ENCODE results near the gene KLHDC3. TPM values are rescaled to one million over a fixed set of nuclear protein-coding genes. Genes with fewer than 3 reads are reported as not detected.

The KLHDC3 gene
- total and polyA plus RNA-seq, 9 of the 15 experiments (the other 6 are each of a cell fraction or from before 2014, with no cell fraction given), result 4.5 to 171 (median 107) TPM

DNA sequence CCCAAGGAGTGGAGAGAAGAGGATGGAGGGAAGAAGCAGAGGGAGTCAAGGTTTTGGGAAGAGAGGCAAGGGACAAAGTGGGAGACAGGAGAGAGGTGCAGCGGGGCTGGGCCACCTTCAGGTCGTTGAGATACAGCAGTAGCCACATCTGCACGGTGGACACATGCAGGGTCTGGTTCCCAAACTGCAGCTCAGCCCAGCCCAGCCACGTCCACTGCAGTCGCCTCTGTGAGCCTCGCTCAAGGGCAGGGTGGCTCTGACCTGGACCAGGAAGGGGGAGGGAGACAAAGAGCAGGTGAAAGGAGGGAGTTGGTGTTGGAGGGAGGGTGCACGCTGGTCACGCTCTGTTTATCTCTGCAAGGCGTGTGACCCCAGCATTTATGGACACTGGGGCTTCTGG, 24.7 kb downstream of the KLHDC3 start:
- no peaks in the 10 kb centered on the region for H3K27me3 ChIP-seq (ENCODE audit: control insufficient read depth in 2 of 2, insufficient read depth in 2 of 2, low read length in 2 of 2)
- intact Hi-C loops (cut with micrococcal nuclease), result no loop called here
- CTCF ChIA-PET (ENCODE audit: low intra/inter-chr PET ratio), result no interaction called here
- TF ChIP-seq, protein P1, sequence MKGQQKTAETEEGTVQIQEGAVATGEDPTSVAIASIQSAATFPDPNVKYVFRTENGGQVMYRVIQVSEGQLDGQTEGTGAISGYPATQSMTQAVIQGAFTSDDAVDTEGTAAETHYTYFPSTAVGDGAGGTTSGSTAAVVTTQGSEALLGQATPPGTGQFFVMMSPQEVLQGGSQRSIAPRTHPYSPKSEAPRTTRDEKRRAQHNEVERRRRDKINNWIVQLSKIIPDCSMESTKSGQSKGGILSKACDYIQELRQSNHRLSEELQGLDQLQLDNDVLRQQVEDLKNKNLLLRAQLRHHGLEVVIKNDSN (CRISPR knock-in tag; IDR thresholded peaks at IDR 0.05), result no peak
- TF ChIP-seq POLR2A (conservative IDR thresholded peaks at IDR 0.05) (0 out of 2 replicates have a peak, but pooled peaks have one; percentile 40), NCOA4 (IDR thresholded peaks at IDR 0.05; ENCODE audit: partially characterized antibody) (no peak), HDAC2 (IDR thresholded peaks at IDR 0.05) (no peak), SUPT5H (IDR thresholded peaks at IDR 0.05) (0 out of 2 replicates have a peak, but pooled peaks have one; percentile 31), RBFOX2 (IDR thresholded peaks at IDR 0.05; ENCODE audit: low read depth, low read length) (0 out of 2 replicates have a peak, but pooled peaks have one; percentile 49)
- H3K36me3 ChIP-seq (ENCODE audit: control insufficient read depth, insufficient read depth, low read length), result peaks cover 80% of the 10 kb centered on the region
- no peak overlapping the region for H3K4me3 ChIP-seq
- peak overlapping the region in 1 of 2 experiments; percentile 75; a peak in 1 of 4 replicates for H3K9ac ChIP-seq (ENCODE audit: insufficient read depth in 1 of 2, low read depth in 2 of 2, low read length in 2 of 2)
- POLR2A ChIA-PET, result interaction anchor here (0.6 to 2.6 kb wide), 6 partner anchors 10 to 105 kb away, joined by 3 to 7 read pairs (median 4); no protein-coding TSS in a partner anchor
- H4K20me1 ChIP-seq (replicated peaks; ENCODE audit: control insufficient read depth, insufficient read depth, low read length), result no peaks in the 10 kb centered on the region; the same call in 1 of the 2 replicates
- FAIRE-seq (no peak), ATAC-seq (peak; percentile 46), DNase-seq (ENCODE audit: extremely low read depth in 1 of 4, low spot score in 3 of 4) (no peak)
- H3K9me3 ChIP-seq (replicated peaks; ENCODE audit: control insufficient read depth, insufficient read depth, low read depth, low read length), result no peaks in the 10 kb centered on the region
- no peak overlapping the region for H3K4me2 ChIP-seq (ENCODE audit: insufficient read depth, low read length)
- H2AFZ ChIP-seq (ENCODE audit: low read depth, low read length), result no peak overlapping the region
- H3K9me1 ChIP-seq (ENCODE audit: control insufficient read depth, insufficient read depth, low read length), result peaks cover 6% of the 10 kb centered on the region
- no TSS peak for BruUV-seq (replicated peaks)
- H3K27ac ChIP-seq (ENCODE audit: extremely low read depth, low read depth, low read length), result no peak overlapping the region
- 54% methylated on average over 8 of the region's 9 CpGs for WGBS (ENCODE audit: insufficient coverage, low coverage, missing lambda C conversion rate)
- in situ Hi-C loops (cut with MboI), result no loop called here
- H3K4me1 ChIP-seq (replicated peaks in 1 of 2; ENCODE audit: control insufficient read depth in 2 of 2, insufficient read depth in 2 of 2, low read length in 2 of 2), result peaks cover 0 to 10% of the 10 kb centered on the region in 2 experiments; a peak in 3 of 5 replicates
- H3K79me2 ChIP-seq (ENCODE audit: control insufficient read depth, insufficient read depth, low read length), result no peaks in the 10 kb centered on the region
